GM23338 (cell line): Measurements from ENCODE around the gene RCSD1. TPM values are rescaled to one million over a fixed set of nuclear protein-coding genes. Genes with fewer than 3 reads are reported as not detected.
A peak's percentile ranks its signal among the peaks of the same experiment; 100 is the strongest.

Source experiments
- ATAC-seq: fragments of 200-7000 bp; cut with Tn5 transposase; 3 replicates; pipeline ENCODE4 v1.9.1; 2020
- DNase-seq: peaks from one replicate; pipeline ENCODE4 v3.0.0-alpha.2; 2015; ENCODE audit warnings: low spot score
- H2AFZ ChIP-seq: fragments of 200-600 bp; sonication (generic); 2 replicates; pipeline ENCODE4 v1.8.0; 2016; ENCODE audit warnings: antibody characterized with exemption, mild to moderate bottlenecking, moderate library complexity
- H3F3A ChIP-seq: fragments of 200-600 bp; sonication (generic); replicated peaks from 2 replicates; pipeline ENCODE4 v1.8.0; 2017; ENCODE audit warnings: antibody characterized with exemption, mixed run types, low read depth
- H3K27ac ChIP-seq: fragments of 200-600 bp; sonication (generic); 2 replicates; pipeline ENCODE4 v1.6.1; 2016; ENCODE audit warnings: low read depth
- H3K27me3 ChIP-seq: fragments of 200-600 bp; sonication (generic); 2 replicates; pipeline ENCODE4 v1.8.0; 2016; ENCODE audit warnings: mild to moderate bottlenecking, mixed run types, moderate library complexity; ENCODE audit not compliant: insufficient read depth
- H3K36me3 ChIP-seq: fragments of 200-600 bp; sonication (generic); 2 replicates; pipeline ENCODE4 v1.8.0; 2016; ENCODE audit warnings: mild to moderate bottlenecking; ENCODE audit not compliant: insufficient read depth
- H3K4me1 ChIP-seq: fragments of 200-600 bp; sonication (generic); 2 replicates; pipeline ENCODE4 v1.8.0; 2016; ENCODE audit warnings: mild to moderate bottlenecking, moderate library complexity; ENCODE audit not compliant: insufficient read depth
- H3K4me2 ChIP-seq: fragments of 200-600 bp; sonication (generic); 2 replicates; pipeline ENCODE4 v1.7.1; 2017; ENCODE audit warnings: mixed run types
- H3K4me3 ChIP-seq: fragments of 200-600 bp; sonication (generic); 2 replicates; pipeline ENCODE4 v1.6.1; 2016; ENCODE audit warnings: mixed run types
- H3K79me2 ChIP-seq: fragments of 200-600 bp; sonication (generic); replicated peaks from 2 replicates; pipeline ENCODE4 v1.8.0; 2017; ENCODE audit warnings: mild to moderate bottlenecking; ENCODE audit not compliant: insufficient read depth
- H3K9me2 ChIP-seq: fragments of 200-600 bp; sonication (generic); 2 replicates; pipeline ENCODE4 v1.8.0; 2017; ENCODE audit not compliant: insufficient read depth
- H4K20me1 ChIP-seq: fragments of 200-600 bp; sonication (generic); replicated peaks from 2 replicates; pipeline ENCODE4 v1.8.0; 2017; ENCODE audit warnings: mild to moderate bottlenecking; ENCODE audit not compliant: insufficient read depth
- H3K27ac Mint-ChIP-seq: 2 replicates; pipeline ENCODE4 v1.8.0; 2020; ENCODE audit warnings: inconsistent platforms, mild to moderate bottlenecking, moderate library complexity, mixed read lengths
- H3K27me3 Mint-ChIP-seq: 3 replicates; pipeline ENCODE4 v1.8.0; 2022; ENCODE audit warnings: low read depth, mild to moderate bottlenecking, moderate library complexity, mixed read lengths, inconsistent platforms; ENCODE audit not compliant: insufficient read depth, poor library complexity
- H3K36me3 Mint-ChIP-seq: 3 replicates; pipeline ENCODE4 v1.8.0; 2021; ENCODE audit warnings: low read depth, mild to moderate bottlenecking, inconsistent platforms, moderate library complexity, mixed read lengths
- H3K4me1 Mint-ChIP-seq: 3 replicates; pipeline ENCODE4 v1.8.0; 2020; ENCODE audit warnings: mild to moderate bottlenecking, inconsistent platforms, mixed read lengths
- H3K4me3 Mint-ChIP-seq: 3 replicates; pipeline ENCODE4 v1.8.0; 2021; ENCODE audit warnings: moderate library complexity, mild to moderate bottlenecking, inconsistent platforms, mixed read lengths
- H3K9me3 Mint-ChIP-seq: 3 replicates; pipeline ENCODE4 v1.8.0; 2020; ENCODE audit warnings: moderate library complexity, mild to moderate bottlenecking, inconsistent platforms, mixed read lengths
- CREB1 ChIP-seq: fragments of 250-450 bp; sonication (Bioruptor Pico); IDR thresholded peaks from 2 replicates; pipeline ENCODE4 v1.5.0; 2020; ENCODE audit warnings: low read depth, mild to moderate bottlenecking, moderate library complexity
- EZH2 ChIP-seq: fragments of 200-600 bp; sonication (generic); IDR thresholded peaks from one replicate; pipeline ENCODE4 v1.8.0; 2017; ENCODE audit warnings: antibody characterized with exemption, mild to moderate bottlenecking, low read depth; ENCODE audit not compliant: unreplicated experiment
- EZH2phosphoT487 ChIP-seq: fragments of 200-600 bp; sonication (generic); IDR thresholded peaks from one replicate; pipeline ENCODE4 v1.8.1; 2018; ENCODE audit warnings: antibody characterized with exemption; ENCODE audit not compliant: unreplicated experiment
- JUNB ChIP-seq: IDR thresholded peaks from one replicate; pipeline ENCODE4 v1.6.1; 2016; ENCODE audit warnings: antibody characterized with exemption; ENCODE audit not compliant: unreplicated experiment
- NANOG ChIP-seq: IDR thresholded peaks from 2 replicates; pipeline ENCODE4 v1.6.1; 2016; ENCODE audit warnings: antibody characterized with exemption, borderline replicate concordance
- POLR2AphosphoS5 ChIP-seq: IDR thresholded peaks from 2 replicates; pipeline ENCODE4 v1.6.1; 2016; ENCODE audit warnings: antibody characterized with exemption, low read depth
- STAT1 ChIP-seq: IDR thresholded peaks from one replicate; pipeline ENCODE4 v1.6.1; 2016; ENCODE audit warnings: antibody characterized with exemption; ENCODE audit not compliant: unreplicated experiment
- ZNF114 ChIP-seq: fragments of 250-450 bp; sonication (Bioruptor Pico); IDR thresholded peaks from 2 replicates; pipeline ENCODE4 v1.5.0; 2020; ENCODE audit warnings: mild to moderate bottlenecking, moderate library complexity
- ZNF331 ChIP-seq: fragments of 250-450 bp; sonication (Bioruptor Pico); IDR thresholded peaks from 2 replicates; pipeline ENCODE4 v1.5.0; 2020; ENCODE audit warnings: low read depth, mild to moderate bottlenecking, moderate library complexity
- polyA plus RNA-seq: library from polyadenylated mRNA; unstranded; fragments of >200 nt; fragmentation: Nextera tagmentation; extraction: Ambion mirVana; gene quantifications from 2 replicates; pipeline ENCODE4 v1.2.1, GENCODE V29; 2016
- total RNA-seq: library from RNA; depleted of rRNA; stranded (reverse); fragments of >200 nt; shearing (Covaris generic); gene quantifications from 2 replicates; pipeline ENCODE4 v1.2.3, GENCODE V29; 2014
- TF ChIP-seq, protein P1 (sequence below): IDR thresholded peaks from 2 replicates; pipeline ENCODE4 v1.6.1; 2016; ENCODE audit warnings: antibody characterized with exemption
- TF ChIP-seq, protein P2 (sequence below), 2 experiments: fragments of 200-600 bp in 1 of 2; sonication (generic) in 1 of 2; conservative IDR thresholded peaks; 2 replicates each; pipeline versions ENCODE4 v1.5.1 to v1.6.1; 2016 to 2017; ENCODE audit warnings: antibody characterized with exemption in 2 of 2, low read depth in 2 of 2, mild to moderate bottlenecking in 2 of 2, moderate library complexity in 1 of 2
- TF ChIP-seq, protein P3 (sequence below): IDR thresholded peaks from one replicate; pipeline ENCODE4 v1.6.1; 2018; ENCODE audit warnings: antibody characterized with exemption; ENCODE audit not compliant: unreplicated experiment
- TF ChIP-seq, protein P4 (sequence below): fragments of 250-450 bp; sonication (Bioruptor Pico); IDR thresholded peaks from 2 replicates; pipeline ENCODE4 v1.5.0; 2020; ENCODE audit warnings: mild to moderate bottlenecking, moderate library complexity

RCSD1 gene
- total and polyA plus RNA-seq, 2 experiments from 2014 or later = 0.18 to 0.73 TPM

DNA sequence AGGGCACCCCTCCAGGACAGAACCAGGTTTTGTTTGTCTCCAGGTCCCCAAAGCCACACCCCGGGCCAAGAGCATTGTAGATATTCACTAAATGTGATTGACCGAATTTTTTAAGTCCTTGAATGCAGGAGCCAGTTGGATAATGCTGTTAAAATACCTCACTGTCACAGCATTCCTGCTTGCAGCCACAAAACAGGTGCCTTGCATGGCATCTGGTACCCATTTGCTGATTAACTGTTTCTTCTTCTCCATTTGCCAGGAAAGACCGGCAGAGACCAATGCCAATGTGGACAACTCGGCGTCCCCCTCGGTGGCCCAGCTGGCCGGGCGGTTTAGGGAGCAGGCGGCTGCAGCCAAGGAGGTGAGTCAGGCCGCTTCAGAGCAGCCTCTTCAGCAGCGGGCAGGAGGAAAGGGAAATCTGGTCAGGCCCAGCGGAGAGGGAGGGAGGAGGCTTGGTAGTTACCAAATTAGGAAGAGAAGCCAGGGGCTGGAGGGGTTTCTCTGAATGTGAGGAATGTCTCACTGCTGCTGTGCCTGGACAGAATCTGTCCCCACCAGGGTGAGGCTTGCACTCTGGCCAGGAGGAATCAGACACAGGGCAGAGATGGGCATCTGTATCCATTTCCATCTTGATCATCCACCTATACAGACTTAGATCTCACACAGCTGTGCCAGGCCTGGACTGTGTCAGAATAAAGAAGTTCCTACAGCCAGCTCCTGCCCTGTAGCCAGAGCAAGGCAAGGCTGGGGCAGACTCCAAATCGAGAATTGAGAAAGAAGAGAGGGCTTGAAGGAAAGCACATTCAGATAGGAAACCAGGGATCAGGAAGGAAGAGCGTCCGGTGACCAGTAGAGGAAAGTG is 53.8 kb downstream of the RCSD1 start:
- no peaks in the 10 kb centered on the region for H3K79me2 ChIP-seq
- peak overlapping the region; percentile 80; the same call in 1 of the 2 replicates for H2AFZ ChIP-seq
- no peak overlapping the region for H3K4me3 ChIP-seq
- H3K9me2 ChIP-seq = no peaks in the 10 kb centered on the region
- H3K36me3 ChIP-seq = no peaks in the 10 kb centered on the region
- 0 out of 2 replicates have a peak overlapping the region, but pooled peaks have one; percentile 36 for H3K4me2 ChIP-seq
- H4K20me1 ChIP-seq = no peaks in the 10 kb centered on the region
- peak; percentile 80 for ATAC-seq
- Mint-ChIP-seq H3K27ac (peak overlapping the region; percentile 50; the same call in 1 of the 2 replicates), H3K27me3 (peaks cover 10% of the 10 kb centered on the region), H3K9me3 (no peaks in the 10 kb centered on the region), H3K4me1 (peaks cover 34% of the 10 kb centered on the region), H3K36me3 (no peaks in the 10 kb centered on the region), H3K4me3 (no peak overlapping the region)
- TF ChIP-seq JUNB (no peak), ZNF331 (CRISPR knock-in tag) (no peak), CREB1 (no peak), POLR2AphosphoS5 (no peak), NANOG (no peak), EZH2 (no peak), ZNF114 (CRISPR knock-in tag) (no peak), STAT1 (no peak), EZH2phosphoT487 (no peak)
- TF ChIP-seq, protein P1, sequence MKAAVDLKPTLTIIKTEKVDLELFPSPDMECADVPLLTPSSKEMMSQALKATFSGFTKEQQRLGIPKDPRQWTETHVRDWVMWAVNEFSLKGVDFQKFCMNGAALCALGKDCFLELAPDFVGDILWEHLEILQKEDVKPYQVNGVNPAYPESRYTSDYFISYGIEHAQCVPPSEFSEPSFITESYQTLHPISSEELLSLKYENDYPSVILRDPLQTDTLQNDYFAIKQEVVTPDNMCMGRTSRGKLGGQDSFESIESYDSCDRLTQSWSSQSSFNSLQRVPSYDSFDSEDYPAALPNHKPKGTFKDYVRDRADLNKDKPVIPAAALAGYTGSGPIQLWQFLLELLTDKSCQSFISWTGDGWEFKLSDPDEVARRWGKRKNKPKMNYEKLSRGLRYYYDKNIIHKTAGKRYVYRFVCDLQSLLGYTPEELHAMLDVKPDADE = no peak
- TF ChIP-seq, protein P2, sequence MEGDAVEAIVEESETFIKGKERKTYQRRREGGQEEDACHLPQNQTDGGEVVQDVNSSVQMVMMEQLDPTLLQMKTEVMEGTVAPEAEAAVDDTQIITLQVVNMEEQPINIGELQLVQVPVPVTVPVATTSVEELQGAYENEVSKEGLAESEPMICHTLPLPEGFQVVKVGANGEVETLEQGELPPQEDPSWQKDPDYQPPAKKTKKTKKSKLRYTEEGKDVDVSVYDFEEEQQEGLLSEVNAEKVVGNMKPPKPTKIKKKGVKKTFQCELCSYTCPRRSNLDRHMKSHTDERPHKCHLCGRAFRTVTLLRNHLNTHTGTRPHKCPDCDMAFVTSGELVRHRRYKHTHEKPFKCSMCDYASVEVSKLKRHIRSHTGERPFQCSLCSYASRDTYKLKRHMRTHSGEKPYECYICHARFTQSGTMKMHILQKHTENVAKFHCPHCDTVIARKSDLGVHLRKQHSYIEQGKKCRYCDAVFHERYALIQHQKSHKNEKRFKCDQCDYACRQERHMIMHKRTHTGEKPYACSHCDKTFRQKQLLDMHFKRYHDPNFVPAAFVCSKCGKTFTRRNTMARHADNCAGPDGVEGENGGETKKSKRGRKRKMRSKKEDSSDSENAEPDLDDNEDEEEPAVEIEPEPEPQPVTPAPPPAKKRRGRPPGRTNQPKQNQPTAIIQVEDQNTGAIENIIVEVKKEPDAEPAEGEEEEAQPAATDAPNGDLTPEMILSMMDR (conservative IDR thresholded peaks at IDR 0.05; ENCODE audit: low read depth in 2 of 2) = no peak
- TF ChIP-seq, protein P3, sequence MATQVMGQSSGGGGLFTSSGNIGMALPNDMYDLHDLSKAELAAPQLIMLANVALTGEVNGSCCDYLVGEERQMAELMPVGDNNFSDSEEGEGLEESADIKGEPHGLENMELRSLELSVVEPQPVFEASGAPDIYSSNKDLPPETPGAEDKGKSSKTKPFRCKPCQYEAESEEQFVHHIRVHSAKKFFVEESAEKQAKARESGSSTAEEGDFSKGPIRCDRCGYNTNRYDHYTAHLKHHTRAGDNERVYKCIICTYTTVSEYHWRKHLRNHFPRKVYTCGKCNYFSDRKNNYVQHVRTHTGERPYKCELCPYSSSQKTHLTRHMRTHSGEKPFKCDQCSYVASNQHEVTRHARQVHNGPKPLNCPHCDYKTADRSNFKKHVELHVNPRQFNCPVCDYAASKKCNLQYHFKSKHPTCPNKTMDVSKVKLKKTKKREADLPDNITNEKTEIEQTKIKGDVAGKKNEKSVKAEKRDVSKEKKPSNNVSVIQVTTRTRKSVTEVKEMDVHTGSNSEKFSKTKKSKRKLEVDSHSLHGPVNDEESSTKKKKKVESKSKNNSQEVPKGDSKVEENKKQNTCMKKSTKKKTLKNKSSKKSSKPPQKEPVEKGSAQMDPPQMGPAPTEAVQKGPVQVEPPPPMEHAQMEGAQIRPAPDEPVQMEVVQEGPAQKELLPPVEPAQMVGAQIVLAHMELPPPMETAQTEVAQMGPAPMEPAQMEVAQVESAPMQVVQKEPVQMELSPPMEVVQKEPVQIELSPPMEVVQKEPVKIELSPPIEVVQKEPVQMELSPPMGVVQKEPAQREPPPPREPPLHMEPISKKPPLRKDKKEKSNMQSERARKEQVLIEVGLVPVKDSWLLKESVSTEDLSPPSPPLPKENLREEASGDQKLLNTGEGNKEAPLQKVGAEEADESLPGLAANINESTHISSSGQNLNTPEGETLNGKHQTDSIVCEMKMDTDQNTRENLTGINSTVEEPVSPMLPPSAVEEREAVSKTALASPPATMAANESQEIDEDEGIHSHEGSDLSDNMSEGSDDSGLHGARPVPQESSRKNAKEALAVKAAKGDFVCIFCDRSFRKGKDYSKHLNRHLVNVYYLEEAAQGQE = no peak
- TF ChIP-seq, protein P4, sequence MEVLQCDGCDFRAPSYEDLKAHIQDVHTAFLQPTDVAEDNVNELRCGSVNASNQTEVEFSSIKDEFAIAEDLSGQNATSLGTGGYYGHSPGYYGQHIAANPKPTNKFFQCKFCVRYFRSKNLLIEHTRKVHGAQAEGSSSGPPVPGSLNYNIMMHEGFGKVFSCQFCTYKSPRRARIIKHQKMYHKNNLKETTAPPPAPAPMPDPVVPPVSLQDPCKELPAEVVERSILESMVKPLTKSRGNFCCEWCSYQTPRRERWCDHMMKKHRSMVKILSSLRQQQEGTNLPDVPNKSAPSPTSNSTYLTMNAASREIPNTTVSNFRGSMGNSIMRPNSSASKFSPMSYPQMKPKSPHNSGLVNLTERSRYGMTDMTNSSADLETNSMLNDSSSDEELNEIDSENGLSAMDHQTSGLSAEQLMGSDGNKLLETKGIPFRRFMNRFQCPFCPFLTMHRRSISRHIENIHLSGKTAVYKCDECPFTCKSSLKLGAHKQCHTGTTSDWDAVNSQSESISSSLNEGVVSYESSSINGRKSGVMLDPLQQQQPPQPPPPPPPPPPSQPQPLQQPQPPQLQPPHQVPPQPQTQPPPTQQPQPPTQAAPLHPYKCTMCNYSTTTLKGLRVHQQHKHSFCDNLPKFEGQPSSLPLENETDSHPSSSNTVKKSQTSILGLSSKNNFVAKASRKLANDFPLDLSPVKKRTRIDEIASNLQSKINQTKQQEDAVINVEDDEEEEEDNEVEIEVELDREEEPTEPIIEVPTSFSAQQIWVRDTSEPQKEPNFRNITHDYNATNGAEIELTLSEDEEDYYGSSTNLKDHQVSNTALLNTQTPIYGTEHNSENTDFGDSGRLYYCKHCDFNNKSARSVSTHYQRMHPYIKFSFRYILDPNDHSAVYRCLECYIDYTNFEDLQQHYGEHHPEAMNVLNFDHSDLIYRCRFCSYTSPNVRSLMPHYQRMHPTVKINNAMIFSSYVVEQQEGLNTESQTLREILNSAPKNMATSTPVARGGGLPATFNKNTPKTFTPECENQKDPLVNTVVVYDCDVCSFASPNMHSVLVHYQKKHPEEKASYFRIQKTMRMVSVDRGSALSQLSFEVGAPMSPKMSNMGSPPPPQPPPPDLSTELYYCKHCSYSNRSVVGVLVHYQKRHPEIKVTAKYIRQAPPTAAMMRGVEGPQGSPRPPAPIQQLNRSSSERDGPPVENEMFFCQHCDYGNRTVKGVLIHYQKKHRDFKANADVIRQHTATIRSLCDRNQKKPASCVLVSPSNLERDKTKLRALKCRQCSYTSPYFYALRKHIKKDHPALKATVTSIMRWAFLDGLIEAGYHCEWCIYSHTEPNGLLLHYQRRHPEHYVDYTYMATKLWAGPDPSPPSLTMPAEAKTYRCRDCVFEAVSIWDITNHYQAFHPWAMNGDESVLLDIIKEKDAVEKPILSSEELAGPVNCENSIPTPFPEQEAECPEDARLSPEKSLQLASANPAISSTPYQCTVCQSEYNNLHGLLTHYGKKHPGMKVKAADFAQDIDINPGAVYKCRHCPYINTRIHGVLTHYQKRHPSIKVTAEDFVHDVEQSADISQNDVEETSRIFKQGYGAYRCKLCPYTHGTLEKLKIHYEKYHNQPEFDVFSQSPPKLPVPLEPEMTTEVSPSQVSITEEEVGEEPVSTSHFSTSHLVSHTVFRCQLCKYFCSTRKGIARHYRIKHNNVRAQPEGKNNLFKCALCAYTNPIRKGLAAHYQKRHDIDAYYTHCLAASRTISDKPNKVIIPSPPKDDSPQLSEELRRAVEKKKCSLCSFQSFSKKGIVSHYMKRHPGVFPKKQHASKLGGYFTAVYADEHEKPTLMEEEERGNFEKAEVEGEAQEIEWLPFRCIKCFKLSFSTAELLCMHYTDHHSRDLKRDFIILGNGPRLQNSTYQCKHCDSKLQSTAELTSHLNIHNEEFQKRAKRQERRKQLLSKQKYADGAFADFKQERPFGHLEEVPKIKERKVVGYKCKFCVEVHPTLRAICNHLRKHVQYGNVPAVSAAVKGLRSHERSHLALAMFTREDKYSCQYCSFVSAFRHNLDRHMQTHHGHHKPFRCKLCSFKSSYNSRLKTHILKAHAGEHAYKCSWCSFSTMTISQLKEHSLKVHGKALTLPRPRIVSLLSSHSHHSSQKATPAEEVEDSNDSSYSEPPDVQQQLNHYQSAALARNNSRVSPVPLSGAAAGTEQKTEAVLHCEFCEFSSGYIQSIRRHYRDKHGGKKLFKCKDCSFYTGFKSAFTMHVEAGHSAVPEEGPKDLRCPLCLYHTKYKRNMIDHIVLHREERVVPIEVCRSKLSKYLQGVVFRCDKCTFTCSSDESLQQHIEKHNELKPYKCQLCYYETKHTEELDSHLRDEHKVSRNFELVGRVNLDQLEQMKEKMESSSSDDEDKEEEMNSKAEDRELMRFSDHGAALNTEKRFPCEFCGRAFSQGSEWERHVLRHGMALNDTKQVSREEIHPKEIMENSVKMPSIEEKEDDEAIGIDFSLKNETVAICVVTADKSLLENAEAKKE = no peak
- H3K27me3 ChIP-seq = no peaks in the 10 kb centered on the region
- peaks cover 32% of the 10 kb centered on the region for H3K4me1 ChIP-seq
- DNase-seq = peak; percentile 74
- no peaks in the 10 kb centered on the region for H3F3A ChIP-seq
- H3K27ac ChIP-seq = peak overlapping the region; percentile 51
